Stimulated activated CD4-positive, alpha-beta T cell treated with anti-CD3 and anti-CD28 coated beads, Interleukin-12 subunit alpha, Interleukin-12 subunit beta, amount 100 ng/mL, for 48 hours (primary cell): ENCODE measurements around the gene BAZ1B.
"Not testable (repeated sequence)": the region's sequence is repeated elsewhere in the genome, so short reads cannot be mapped to it uniquely, and the experiment has no call there.

ENCODE experiments used
- DNase-seq, 3 donors: peaks; one replicate each; pipeline ENCODE4 v3.0.0-alpha.2; 2020; ENCODE audit warnings: low read depth in 2 of 3, low spot score in 1 of 3

BAZ1B gene

DNA sequence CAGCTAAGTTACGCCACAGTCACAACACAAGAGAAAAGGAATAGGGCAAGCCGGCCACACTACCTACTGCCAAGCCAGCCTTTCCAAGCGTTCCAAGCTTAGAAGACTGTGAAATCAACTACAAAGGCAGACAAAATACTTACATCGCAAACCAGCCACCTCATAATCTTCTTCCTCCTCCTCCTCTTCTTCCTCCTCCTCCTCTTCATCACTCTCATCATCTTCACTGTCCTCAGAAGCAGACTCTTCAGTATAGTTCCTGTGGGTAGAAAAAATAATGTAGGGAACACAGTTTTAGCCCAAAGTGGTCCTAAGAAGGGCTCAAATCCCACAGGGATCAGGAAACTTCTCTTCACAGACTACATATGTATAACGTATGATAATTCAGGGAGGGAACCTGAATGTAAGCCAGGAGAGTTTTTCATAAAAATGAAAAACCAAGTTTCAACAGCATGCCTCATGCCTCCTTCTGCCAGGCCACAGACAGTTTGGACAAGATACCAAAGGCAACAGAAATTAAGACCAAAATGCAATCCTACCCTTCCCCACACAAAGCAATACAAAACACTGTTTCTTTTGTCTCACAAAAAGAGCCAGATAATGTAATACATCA, 74.9 kb downstream of the BAZ1B start:
- no peak for DNase-seq

GRCh38 chr7:73446682-73447081, 75.4 kb downstream of the BAZ1B start:
- no peak for DNase-seq

DNA sequence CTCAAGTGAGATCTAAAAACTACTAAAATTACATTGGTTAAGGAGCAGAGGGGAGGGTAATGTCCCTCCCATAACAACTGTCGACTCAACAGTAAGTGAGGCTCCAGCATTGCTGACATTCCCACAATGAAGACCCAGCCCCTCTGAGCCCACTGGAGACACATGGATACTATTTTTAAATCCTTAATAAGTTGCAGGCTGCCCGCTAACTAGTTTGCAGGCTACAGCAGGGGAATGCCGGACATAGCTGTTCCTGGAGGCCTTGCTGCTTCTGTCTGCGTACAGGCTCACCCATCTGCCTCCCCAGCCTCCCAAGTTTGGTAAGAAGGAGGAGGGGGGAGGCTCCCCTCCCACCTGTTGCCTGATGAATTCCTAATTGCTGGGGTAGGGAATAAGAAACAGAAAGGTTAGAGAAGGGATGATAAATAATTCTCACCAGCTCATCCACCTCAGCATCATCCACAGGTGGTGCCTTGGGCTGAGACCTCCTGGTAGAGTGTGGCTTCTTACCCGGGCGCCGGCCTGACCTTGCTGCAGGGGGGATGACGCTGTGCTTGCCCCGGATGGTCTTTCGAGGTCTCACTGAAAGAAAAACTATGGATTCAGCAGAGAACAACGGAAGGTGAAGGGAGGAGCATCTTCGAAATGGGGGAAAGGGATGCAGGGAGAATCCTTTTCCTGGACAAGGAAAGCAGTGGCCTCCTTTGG, 78.4 kb downstream of the BAZ1B start:
- no peak for DNase-seq

DNA sequence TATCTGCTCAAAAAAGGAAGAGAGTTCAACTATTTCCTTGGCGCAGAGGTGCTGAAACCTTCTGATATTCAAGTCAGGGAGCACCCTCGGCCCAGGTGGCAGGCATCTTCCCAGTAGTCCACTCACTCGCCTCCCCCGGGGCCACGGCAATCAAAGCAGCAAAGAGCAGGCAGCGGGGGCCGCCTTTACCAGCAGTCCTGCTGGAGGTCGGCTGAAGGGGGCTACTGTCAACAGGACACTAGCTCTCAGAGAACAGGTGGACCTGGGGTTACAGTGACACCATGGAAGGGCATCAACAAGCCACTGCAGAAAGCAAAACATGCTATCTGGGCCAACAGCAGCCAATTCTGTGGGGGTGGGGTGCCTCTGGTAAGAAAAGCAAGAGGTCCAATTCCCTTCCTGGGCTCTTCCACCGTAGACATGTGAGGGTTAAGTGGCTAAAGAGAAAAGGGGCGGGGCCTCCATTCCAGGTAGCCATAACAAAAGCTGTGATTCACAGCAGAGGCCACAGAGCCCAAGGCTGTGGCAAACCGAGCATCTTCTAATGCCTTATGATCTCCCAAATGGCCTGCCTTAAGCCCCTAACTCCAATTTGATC, 79.1 kb downstream of the BAZ1B start:
- no peak for DNase-seq

GRCh38 chr7:73442222-73442902, 79.7 kb downstream of the BAZ1B start:
- no peak for DNase-seq

- DNase-seq: no peak
Observed at GRCh38 chr7:73439410-73439704, 82.7 kb downstream of the BAZ1B start.

DNA sequence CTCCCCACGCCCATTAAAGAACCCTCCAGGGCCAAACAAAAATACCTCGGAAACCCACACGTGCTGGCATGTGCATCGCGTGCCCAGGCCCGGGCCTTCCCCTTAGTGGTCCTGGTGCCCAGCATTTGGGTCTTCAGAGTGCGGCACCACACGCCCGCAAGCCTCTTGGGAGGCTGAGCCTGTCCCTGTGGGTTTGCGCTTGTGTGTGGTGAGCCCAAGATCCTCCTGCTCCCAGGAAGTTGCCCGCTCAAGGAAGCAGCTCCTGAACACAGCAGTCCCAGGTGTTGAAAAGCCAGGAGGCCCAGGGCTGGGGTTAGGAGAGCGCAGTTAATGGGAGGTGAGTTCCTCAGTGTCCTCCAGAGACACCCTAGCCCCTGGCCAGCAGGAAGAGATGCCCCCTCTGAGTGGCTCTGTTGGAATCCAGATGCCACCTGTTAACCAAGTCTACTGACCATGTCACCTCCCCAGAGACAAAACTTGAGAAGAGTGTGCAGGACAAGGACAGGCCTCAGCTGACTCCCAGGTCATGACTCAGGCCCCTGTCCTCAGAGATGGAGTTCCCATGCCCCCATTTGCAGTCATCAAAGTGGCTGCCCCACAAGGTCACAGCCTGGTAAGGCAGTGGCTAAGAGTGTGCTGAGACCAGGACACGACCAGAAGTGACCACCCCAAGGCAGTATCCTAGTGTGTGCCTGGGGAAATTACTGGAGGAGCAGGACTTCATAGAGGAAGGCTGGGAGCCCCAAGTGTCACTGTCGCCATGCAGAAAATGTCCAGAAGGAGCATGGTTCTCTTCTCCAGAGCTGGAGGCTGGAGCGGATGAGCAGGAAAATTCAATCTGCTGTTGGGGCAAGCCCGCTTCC, 83.3 kb downstream of the BAZ1B start:
- no peak for DNase-seq

DNA sequence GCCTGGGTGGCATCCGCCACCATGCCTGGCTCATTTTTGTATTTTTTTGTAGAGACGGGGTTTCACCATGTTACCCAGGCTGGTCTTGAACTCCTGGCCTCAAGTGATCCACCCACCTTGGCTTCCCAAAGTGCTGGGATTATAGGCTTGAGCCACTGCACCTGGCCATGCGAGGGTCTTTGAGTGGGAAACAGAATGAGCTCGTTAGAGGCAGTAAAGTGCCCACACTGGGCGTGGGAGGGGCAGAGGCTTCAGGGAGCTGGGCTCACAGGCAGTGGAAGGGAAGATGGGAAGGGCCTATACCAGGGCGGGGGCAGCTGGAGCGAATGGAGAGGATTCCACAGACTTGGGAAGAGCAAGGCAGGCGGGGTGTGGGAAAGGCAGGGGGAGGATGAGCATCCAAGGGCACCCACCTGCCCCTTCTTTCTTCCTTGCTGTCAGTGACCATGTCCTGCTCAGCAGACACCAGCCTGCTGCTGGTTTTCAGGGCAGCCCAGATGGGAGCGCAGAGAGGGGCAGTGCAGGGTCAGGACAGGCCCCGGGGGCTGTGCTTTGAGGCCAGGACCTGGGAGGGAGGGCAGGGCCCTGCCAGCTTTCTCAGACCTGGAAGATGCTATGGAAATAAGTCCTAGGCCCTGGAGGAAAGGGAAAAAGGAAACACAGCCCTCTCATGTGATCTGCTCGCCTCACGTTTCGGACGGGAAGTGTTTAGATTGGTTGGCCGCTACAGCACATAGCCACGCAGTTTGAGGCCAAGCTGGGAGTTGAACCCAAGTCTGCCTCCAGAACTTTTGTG, 84.3 kb downstream of the BAZ1B start:
- DNase-seq: no peak

- no peak for DNase-seq
Observed at GRCh38 chr7:73437091-73437490, 85.0 kb downstream of the BAZ1B start.

DNA sequence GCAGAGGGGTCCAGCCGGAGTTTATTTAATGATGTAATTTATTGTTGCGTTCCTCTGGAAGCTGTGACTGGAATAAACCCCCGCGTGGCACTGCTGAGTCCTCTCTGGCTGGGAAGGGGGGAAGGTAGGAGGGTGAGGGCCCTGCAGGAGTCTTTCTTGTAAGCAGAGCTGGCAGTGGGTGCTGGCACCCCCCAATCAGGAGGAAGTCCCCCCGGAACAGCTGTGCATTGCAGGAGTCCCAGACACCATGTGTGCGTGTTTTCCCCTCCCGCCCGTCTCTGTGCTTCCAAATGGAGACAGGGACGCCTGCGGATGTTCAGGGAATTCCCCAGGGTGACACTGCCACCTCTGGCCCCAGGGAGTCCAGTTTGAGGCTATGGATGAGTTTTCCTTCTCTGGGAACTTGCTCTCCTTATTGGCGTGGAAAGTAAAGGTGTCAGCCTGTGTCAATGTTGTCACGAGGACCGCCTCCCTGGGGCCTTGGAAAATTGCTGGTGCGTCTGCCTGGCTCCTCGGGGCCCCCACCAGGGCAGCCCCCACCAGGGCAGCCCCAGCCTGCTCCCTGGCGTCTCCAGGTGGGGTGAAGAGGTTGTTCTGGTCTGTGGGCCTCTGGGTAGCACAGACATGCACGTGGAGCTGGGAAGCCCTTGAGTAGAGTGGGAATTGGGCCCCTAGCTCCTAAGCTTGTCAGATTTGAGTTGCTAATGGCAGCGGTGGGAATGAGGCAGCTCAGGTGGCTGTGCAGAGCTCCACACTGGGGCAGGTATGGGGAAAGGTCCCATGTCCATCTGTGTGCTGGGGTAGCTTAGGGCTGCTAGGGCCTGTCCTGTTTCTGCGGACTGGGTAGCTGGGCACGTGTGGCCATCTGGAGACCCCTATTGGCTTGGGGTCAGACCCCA, 85.8 kb downstream of the BAZ1B start:
- no peak for DNase-seq

- no peak for DNase-seq
Observed at GRCh38 chr7:73435471-73436009, 86.6 kb downstream of the BAZ1B start.

- no peak for DNase-seq
Observed at GRCh38 chr7:73434701-73435069, 87.4 kb downstream of the BAZ1B start.

- no peak for DNase-seq
Observed at GRCh38 chr7:73433924-73434700, 88.0 kb downstream of the BAZ1B start.

GRCh38 chr7:73432676-73433075, 89.4 kb downstream of the BAZ1B start:
- DNase-seq: no peak

GRCh38 chr7:73431041-73431835, 90.9 kb downstream of the BAZ1B start:
- DNase-seq: no peak

DNA sequence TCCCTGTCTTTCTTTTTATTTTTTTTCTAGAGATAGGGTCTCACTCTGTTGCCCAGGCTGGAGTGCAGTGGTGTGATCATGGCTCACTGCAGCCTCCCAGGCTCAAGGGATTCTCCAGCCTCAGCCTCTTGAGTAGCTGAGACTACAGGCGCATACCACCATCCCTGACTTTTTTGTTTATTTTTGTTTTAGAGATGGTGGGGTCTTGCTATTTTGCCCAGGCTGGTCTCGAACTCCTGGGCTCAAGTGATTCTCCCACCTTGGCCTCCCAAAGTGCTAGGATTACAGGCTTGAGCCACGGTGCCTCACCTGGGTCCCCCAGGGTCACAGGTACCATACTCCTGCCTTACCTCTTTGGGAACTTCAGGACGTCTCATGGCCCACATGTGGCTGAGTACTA, 91.6 kb downstream of the BAZ1B start:
- DNase-seq: not testable (repeated sequence)

GRCh38 chr7:73429622-73430505, 92.2 kb downstream of the BAZ1B start:
- DNase-seq: no peak
